OCI-LY1 (cell line): ENCODE measurements around the gene LCAT.
"Not testable (repeated sequence)": the region's sequence is repeated elsewhere in the genome, so short reads cannot be mapped to it uniquely, and the experiment has no call there.

Experiments
- H2AFZ ChIP-seq: fragments of 200-600 bp; sonication (generic), shearing (Covaris generic); 2 replicates; pipeline ENCODE4 v1.6.0; 2014; ENCODE audit warnings: antibody characterized with exemption, mild to moderate bottlenecking, low read length
- H3F3A ChIP-seq: fragments of 200-600 bp; sonication (generic), shearing (Covaris generic); 2 replicates; pipeline ENCODE4 v1.6.0; 2014; ENCODE audit warnings: mild to moderate bottlenecking, antibody characterized with exemption, low read length, moderate library complexity; ENCODE audit not compliant: insufficient read depth
- H3K27ac ChIP-seq: fragments of 200-600 bp; sonication (generic); 2 replicates; pipeline ENCODE4 v1.5.1; 2014; ENCODE audit warnings: low read length, mixed run types, mild to moderate bottlenecking, low read depth; ENCODE audit not compliant: poor library complexity, severe bottlenecking
- H3K27me3 ChIP-seq: fragments of 200-600 bp; sonication (generic); 2 replicates; pipeline ENCODE4 v1.6.0; 2014; ENCODE audit warnings: antibody characterized with exemption, mild to moderate bottlenecking, low read length, moderate library complexity; ENCODE audit not compliant: insufficient read depth
- H3K36me3 ChIP-seq: fragments of 200-600 bp; sonication (generic); 2 replicates; pipeline ENCODE4 v1.6.1; 2014; ENCODE audit warnings: mild to moderate bottlenecking, antibody characterized with exemption, low read length, moderate library complexity, mixed read lengths; ENCODE audit not compliant: insufficient read depth
- H3K4me1 ChIP-seq: fragments of 200-600 bp; sonication (generic); 2 replicates; pipeline ENCODE4 v1.5.1; 2014; ENCODE audit warnings: mild to moderate bottlenecking, low read length, moderate library complexity; ENCODE audit not compliant: insufficient read depth, severe bottlenecking
- H3K4me2 ChIP-seq: fragments of 200-600 bp; sonication (generic), shearing (Covaris generic); 2 replicates; pipeline ENCODE4 v1.6.1; 2014; ENCODE audit warnings: low read length
- H3K4me3 ChIP-seq: fragments of 200-600 bp; sonication (generic); 2 replicates; pipeline ENCODE4 v1.5.1; 2014; ENCODE audit warnings: low read length, low read depth, mild to moderate bottlenecking, mixed read lengths; ENCODE audit not compliant: poor library complexity, severe bottlenecking
- H3K79me2 ChIP-seq: fragments of 200-600 bp; shearing (Covaris generic); 2 replicates; pipeline ENCODE4 v1.6.1; 2016; ENCODE audit warnings: mixed run types, low read length, mixed read lengths; ENCODE audit not compliant: insufficient read depth
- H3K9ac ChIP-seq: fragments of 200-600 bp; sonication (generic), shearing (Covaris generic); 2 replicates; pipeline ENCODE4 v1.6.1; 2014; ENCODE audit warnings: mild to moderate bottlenecking, low read length, mixed read lengths
- H3K9me2 ChIP-seq: fragments of 200-600 bp; sonication (generic), shearing (Covaris generic); 2 replicates; pipeline ENCODE4 v1.6.1; 2014; ENCODE audit warnings: low read depth, mild to moderate bottlenecking, low read length, mixed read lengths
- H3K9me3 ChIP-seq: fragments of 200-600 bp; shearing (Covaris generic); 2 replicates; pipeline ENCODE4 v1.6.1; 2014; ENCODE audit warnings: low read length, mixed read lengths
- H4K20me1 ChIP-seq: fragments of 200-600 bp; sonication (generic), shearing (Covaris generic); 2 replicates; pipeline ENCODE4 v1.6.0; 2016; ENCODE audit warnings: mild to moderate bottlenecking, low read length; ENCODE audit not compliant: insufficient read depth
- EZH2 ChIP-seq: fragments of 200-600 bp; sonication (generic), shearing (Covaris generic); IDR thresholded peaks from 2 replicates; pipeline ENCODE4 v1.8.0; 2017; ENCODE audit warnings: borderline replicate concordance, mixed run types, mild to moderate bottlenecking, antibody characterized with exemption, low read length, moderate library complexity, mixed read lengths
- TF ChIP-seq, protein P1 (sequence below): fragments of 200-600 bp; sonication (generic), shearing (Covaris generic); IDR thresholded peaks from 2 replicates; pipeline ENCODE4 v1.5.1; 2017; ENCODE audit warnings: mild to moderate bottlenecking, antibody characterized with exemption, low read length, moderate library complexity, mixed read lengths

The LCAT gene

DNA sequence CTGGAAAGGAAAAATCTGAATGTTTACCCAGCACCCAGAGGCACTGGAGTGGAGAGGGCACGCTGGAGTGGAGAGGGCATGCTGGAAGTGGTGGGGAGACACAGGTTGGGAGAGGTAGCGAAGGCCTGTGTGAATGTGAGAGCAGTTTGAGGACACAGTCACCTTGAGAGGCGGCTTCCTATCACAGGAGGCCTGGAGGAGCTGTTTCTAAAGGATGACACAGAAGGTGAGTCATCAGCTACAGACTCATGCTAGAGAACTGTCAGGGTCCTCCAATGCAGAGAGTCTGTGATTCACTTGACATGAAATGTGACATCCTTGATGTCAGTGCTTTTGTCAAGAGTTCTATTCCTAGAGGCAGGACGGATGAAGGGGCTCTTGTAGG is 26.1 kb downstream of the LCAT start:
- Histone ChIP-seq H3K9me3 (no peaks in the 10 kb centered on the region), H3K27me3 (no peaks in the 10 kb centered on the region), H3K36me3 (peaks cover 8% of the 10 kb centered on the region; the same call in 1 of the 2 replicates), H3K9me2 (no peaks in the 10 kb centered on the region), H3K79me2 (no peaks in the 10 kb centered on the region), H3K9ac (no peak overlapping the region), H3F3A (no peaks in the 10 kb centered on the region), H3K4me2 (no peak overlapping the region), H4K20me1 (no peaks in the 10 kb centered on the region), H3K4me1 (no peaks in the 10 kb centered on the region), H3K27ac (peak overlapping the region; percentile 6), H3K4me3 (no peak overlapping the region), H2AFZ (no peak overlapping the region)
- TF ChIP-seq, protein P1, sequence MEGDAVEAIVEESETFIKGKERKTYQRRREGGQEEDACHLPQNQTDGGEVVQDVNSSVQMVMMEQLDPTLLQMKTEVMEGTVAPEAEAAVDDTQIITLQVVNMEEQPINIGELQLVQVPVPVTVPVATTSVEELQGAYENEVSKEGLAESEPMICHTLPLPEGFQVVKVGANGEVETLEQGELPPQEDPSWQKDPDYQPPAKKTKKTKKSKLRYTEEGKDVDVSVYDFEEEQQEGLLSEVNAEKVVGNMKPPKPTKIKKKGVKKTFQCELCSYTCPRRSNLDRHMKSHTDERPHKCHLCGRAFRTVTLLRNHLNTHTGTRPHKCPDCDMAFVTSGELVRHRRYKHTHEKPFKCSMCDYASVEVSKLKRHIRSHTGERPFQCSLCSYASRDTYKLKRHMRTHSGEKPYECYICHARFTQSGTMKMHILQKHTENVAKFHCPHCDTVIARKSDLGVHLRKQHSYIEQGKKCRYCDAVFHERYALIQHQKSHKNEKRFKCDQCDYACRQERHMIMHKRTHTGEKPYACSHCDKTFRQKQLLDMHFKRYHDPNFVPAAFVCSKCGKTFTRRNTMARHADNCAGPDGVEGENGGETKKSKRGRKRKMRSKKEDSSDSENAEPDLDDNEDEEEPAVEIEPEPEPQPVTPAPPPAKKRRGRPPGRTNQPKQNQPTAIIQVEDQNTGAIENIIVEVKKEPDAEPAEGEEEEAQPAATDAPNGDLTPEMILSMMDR: no peak
- TF ChIP-seq EZH2: no peak

- Histone ChIP-seq H2AFZ (no peak overlapping the region), H3K36me3 (peaks cover 8% of the 10 kb centered on the region; the same call in 1 of the 2 replicates), H3K9me3 (no peaks in the 10 kb centered on the region), H3K9me2 (no peaks in the 10 kb centered on the region), H3K9ac (no peak overlapping the region), H3K27ac (no peak overlapping the region), H3K79me2 (no peaks in the 10 kb centered on the region), H3K4me3 (no peak overlapping the region), H3K4me2 (no peak overlapping the region), H3K27me3 (no peaks in the 10 kb centered on the region), H3K4me1 (no peaks in the 10 kb centered on the region), H3F3A (no peaks in the 10 kb centered on the region), H4K20me1 (no peaks in the 10 kb centered on the region)
- TF ChIP-seq, protein P1: no peak
- no peak for TF ChIP-seq EZH2
Measured at GRCh38 chr16:67917140-67917851, 26.6 kb downstream of the LCAT start.

DNA sequence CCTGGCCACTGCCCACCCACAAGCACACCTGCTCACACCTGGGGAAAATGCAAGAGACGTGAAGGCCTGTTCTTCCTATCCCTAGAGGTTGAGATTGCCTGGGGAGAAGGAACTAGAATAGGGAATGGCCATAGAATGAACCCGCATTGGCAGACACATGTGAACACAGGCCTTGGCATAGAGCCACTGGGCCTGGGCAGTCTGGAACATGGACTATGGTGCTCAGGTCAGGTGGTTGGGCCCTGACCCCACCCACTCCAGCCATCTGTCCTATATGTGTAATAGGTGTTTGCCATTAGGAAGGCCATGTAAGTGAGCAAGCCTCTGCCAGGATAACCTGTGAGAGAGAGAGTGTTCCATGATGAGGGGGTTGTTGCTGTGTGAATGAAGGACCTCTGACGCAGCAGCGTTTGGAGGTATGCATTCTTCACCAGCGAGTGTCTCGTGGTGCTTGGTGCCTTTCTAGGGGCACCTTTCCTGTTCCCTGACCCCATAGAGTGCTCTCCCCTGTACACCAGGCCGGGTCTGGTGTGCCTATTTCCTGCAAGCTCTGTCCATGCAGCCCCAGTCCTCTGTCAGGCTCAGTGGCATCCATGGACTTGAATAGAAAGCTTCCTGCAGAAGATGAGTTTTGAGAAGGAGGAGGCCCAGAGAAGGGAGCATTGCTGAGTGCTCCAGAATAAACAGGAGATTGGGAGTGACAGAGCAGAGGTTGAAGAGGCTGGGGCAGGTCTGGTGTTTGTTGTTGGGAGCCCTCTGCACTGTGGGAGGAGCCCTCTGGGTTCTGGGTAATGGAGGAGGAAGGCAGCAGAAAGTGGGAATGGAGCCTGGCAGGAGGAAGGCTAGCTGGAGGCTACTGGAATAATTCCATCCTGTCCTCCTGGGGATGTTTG is 27.8 kb downstream of the LCAT start:
- H3K79me2 ChIP-seq: no peaks in the 10 kb centered on the region
- H3K4me2 ChIP-seq: no peak overlapping the region
- H3K9me2 ChIP-seq: no peaks in the 10 kb centered on the region
- H3K27me3 ChIP-seq: no peaks in the 10 kb centered on the region
- no peaks in the 10 kb centered on the region for H3K9me3 ChIP-seq
- H3K27ac ChIP-seq: no peak overlapping the region
- H3K9ac ChIP-seq: no peak overlapping the region
- no peaks in the 10 kb centered on the region for H3F3A ChIP-seq
- H3K4me1 ChIP-seq: no peaks in the 10 kb centered on the region
- H3K36me3 ChIP-seq: peaks cover 14% of the 10 kb centered on the region; the same call in 1 of the 2 replicates
- no peaks in the 10 kb centered on the region for H4K20me1 ChIP-seq
- H3K4me3 ChIP-seq: no peak overlapping the region
- no peak overlapping the region for H2AFZ ChIP-seq
- no peak for TF ChIP-seq EZH2
- TF ChIP-seq, protein P1: no peak

DNA sequence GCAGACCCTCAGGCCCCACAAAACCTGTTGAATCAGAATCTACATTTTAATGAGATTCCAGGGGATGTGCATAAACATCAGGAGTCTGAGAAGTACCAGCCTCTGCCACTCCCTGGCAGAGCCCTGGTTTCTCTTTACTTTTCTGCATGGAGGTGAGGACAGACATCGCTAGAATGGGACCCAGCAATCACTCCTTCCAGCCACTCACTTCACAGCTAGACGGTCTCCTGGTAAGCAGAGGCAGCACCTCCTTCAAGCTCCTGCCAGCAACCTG is 28.5 kb downstream of the LCAT start:
- H3K27ac ChIP-seq, H3K4me2 ChIP-seq, H3K9ac ChIP-seq, H4K20me1 ChIP-seq, H3K79me2 ChIP-seq, H3K9me3 ChIP-seq, H3K4me1 ChIP-seq, H3K27me3 ChIP-seq, H3F3A ChIP-seq, H3K9me2 ChIP-seq, H3K4me3 ChIP-seq, H2AFZ ChIP-seq: not testable (repeated sequence)
- peaks cover 15% of the 10 kb centered on the region; the same call in 1 of the 2 replicates for H3K36me3 ChIP-seq
